Measurements from ENCODE around the gene ACTL10. TPM values are rescaled to one million over a fixed set of nuclear protein-coding genes. Genes with fewer than 3 reads are reported as not detected.

The ACTL10 gene
- total and polyA plus RNA-seq, 2 of the 4 experiments (the other 2 are of a cell fraction) = 0.18 to 0.43 TPM

- H3K27me3 ChIP-seq (ENCODE audit: control insufficient read depth, insufficient read depth, low read length) = no peaks in the 10 kb centered on the region
- DNase-seq = no peak
- intact Hi-C loops (cut with micrococcal nuclease) = loop anchor here (5.0 kb wide), 1 partner anchor 36 kb away; no protein-coding TSS in a partner anchor
- no peak overlapping the region for H2BK20ac ChIP-seq (ENCODE audit: low read depth, low read length)
- no peaks in the 10 kb centered on the region; the same call in 1 of the 2 replicates for H3K9me1 ChIP-seq (ENCODE audit: insufficient read depth, low read length)
- POLR2A ChIA-PET (ENCODE audit: unreplicated experiment) = no interaction called here
- H3K18ac ChIP-seq (ENCODE audit: low read depth, low read length) = no peak overlapping the region
- H2AK5ac ChIP-seq (ENCODE audit: low read depth, low read length) = no peak overlapping the region
- ATAC-seq (ENCODE audit: low read depth) = no peak
- CTCF ChIA-PET = no interaction called here
- H4K91ac ChIP-seq (ENCODE audit: insufficient read depth, low read depth, low read length) = no peak overlapping the region
- no peak overlapping the region for H2BK15ac ChIP-seq (ENCODE audit: low read depth, low read length)
- no peak overlapping the region for H2BK5ac ChIP-seq (ENCODE audit: low read depth, low read length, poor library complexity, severe bottlenecking)
- H4K8ac ChIP-seq (ENCODE audit: low read depth in 2 of 2, low read length in 2 of 2) = no peak overlapping the region
- no peak overlapping the region for H3K4ac ChIP-seq (ENCODE audit: low read depth, low read length)
- no TSS peak for BruUV-seq (replicated peaks)
- in situ Hi-C loops (cut with MboI; ENCODE audit: low sequenced_read_pairs) = no loop called here
- H4K20me1 ChIP-seq (ENCODE audit: insufficient read depth, low read length) = no peaks in the 10 kb centered on the region
- H3K14ac ChIP-seq (replicated peaks; ENCODE audit: low read depth, low read length) = no peak overlapping the region
- H3K56ac ChIP-seq (ENCODE audit: extremely low read depth, insufficient read depth, low read length) = no peak overlapping the region
- TF ChIP-seq MXI1 (IDR thresholded peaks at IDR 0.05; ENCODE audit: borderline replicate concordance, low read depth, low read length) (no peak), CEBPB (IDR thresholded peaks at IDR 0.05; ENCODE audit: low read depth, low read length) (no peak), RCOR1 (IDR thresholded peaks at IDR 0.05; ENCODE audit: insufficient replicate concordance, low read length) (no peak), FOS (IDR thresholded peaks at IDR 0.05; ENCODE audit: low read depth, low read length) (no peak), SMC3 (IDR thresholded peaks at IDR 0.05; ENCODE audit: low read depth, low read length) (no peak), RAD21 (IDR thresholded peaks at IDR 0.05; ENCODE audit: low read length) (no peak), MAZ (IDR thresholded peaks at IDR 0.05; ENCODE audit: borderline replicate concordance, low read depth, low read length) (no peak), RFX5 (IDR thresholded peaks at IDR 0.05; ENCODE audit: low read depth, low read length) (no peak), POLR2A (IDR thresholded peaks at IDR 0.05; ENCODE audit: low read depth, low read length) (no peak), BHLHE40 (IDR thresholded peaks at IDR 0.05; ENCODE audit: low read depth, low read length) (no peak), CHD1 (IDR thresholded peaks at IDR 0.05; ENCODE audit: low read depth, low read length) (no peak), MAFK (IDR thresholded peaks at IDR 0.05; ENCODE audit: low read depth, low read length) (no peak), ELK1 (IDR thresholded peaks at IDR 0.05; ENCODE audit: borderline replicate concordance, low read depth, low read length) (no peak), NFE2L2 (IDR thresholded peaks at IDR 0.05; ENCODE audit: low read depth, low read length) (no peak), CTCF (conservative IDR thresholded peaks at IDR 0.05; ENCODE audit: low read depth, low read length) (no peak)
- TF ChIP-seq, protein P1, sequence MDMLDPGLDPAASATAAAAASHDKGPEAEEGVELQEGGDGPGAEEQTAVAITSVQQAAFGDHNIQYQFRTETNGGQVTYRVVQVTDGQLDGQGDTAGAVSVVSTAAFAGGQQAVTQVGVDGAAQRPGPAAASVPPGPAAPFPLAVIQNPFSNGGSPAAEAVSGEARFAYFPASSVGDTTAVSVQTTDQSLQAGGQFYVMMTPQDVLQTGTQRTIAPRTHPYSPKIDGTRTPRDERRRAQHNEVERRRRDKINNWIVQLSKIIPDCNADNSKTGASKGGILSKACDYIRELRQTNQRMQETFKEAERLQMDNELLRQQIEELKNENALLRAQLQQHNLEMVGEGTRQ (IDR thresholded peaks at IDR 0.05; ENCODE audit: low read depth, low read length) = no peak
- H2AFZ ChIP-seq (replicated peaks; ENCODE audit: low read length, poor library complexity) = no peak overlapping the region
- dilution Hi-C loops (cut with HindIII; ENCODE audit: low sequenced_read_pairs, unreplicated experiment) = no loop called here
- H2AK9ac ChIP-seq (replicated peaks; ENCODE audit: low read depth, low read length, poor library complexity) = no peak overlapping the region
- no peak overlapping the region for H3K9ac ChIP-seq (ENCODE audit: low read depth, low read length)
- no peak overlapping the region for H3K4me3 ChIP-seq (ENCODE audit: insufficient read depth, low read depth, low read length)
- no peaks in the 10 kb centered on the region for H3K9me3 ChIP-seq (ENCODE audit: control insufficient read depth, insufficient read depth, low read length)
- no peak overlapping the region for H3K27ac ChIP-seq (ENCODE audit: insufficient read depth, low read length)
- no peak overlapping the region for H4K5ac ChIP-seq (ENCODE audit: low read depth, low read length)
- H3K4me1 ChIP-seq (ENCODE audit: control insufficient read depth, insufficient read depth, low read length) = no peaks in the 10 kb centered on the region
- H3K23ac ChIP-seq (ENCODE audit: low read depth, low read length) = no peak overlapping the region
- H3K79me1 ChIP-seq (ENCODE audit: low read depth in 1 of 2, low read length in 2 of 2) = no peaks in the 10 kb centered on the region; a peak in 2 of 4 replicates
- WGBS, 2 experiments (ENCODE audit: extremely low coverage in 2 of 2, insufficient read length in 1 of 2) = 100% methylated on average over 1 of the region's 10 CpGs; no CpG with 5 or more reads in 1 of the 2 experiments
- no peak overlapping the region for H2BK120ac ChIP-seq (ENCODE audit: low read depth, low read length)
- H3K36me3 ChIP-seq (ENCODE audit: control insufficient read depth, insufficient read depth, low read length) = peaks cover 26% of the 10 kb centered on the region
- no peak overlapping the region for H3K4me2 ChIP-seq (ENCODE audit: low read depth, low read length)
Observed at GRCh38 chr20:33622705-33623365, 43.9 kb upstream of the ACTL10 start.
